Measurements from ENCODE around the gene AP3D1.
"Not testable (repeated sequence)": the region's sequence is repeated elsewhere in the genome, so short reads cannot be mapped to it uniquely, and the experiment has no call there.

AP3D1 gene

DNA sequence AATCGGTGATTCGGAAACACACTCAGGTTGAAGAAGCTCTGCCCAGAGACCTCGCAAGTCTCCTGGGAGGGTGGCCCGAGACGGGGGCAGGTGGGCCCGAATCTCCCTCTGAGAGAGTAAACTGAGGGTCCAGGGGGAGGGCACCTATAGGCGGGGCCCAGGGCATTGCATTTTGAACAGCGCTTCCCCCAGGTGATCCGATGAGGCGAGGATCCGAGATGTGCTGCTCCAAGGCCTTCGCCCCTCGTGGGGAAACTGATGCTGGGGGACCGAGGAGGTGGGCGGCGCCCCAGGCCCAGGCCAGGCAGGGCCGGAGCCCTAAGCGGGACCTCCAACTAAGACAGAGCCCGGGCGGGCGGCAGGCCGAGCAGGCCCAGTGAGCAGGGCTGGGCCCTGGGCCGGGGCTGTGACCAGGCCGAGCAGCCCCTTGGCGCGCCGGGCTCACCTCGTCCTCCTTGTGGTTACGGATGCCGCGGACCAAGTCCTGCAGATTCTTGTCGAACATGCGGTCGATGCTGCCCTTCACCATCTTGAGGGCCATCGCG lies 500 bp downstream of the AP3D1 start:
- DNase-seq (ENCODE audit: low read depth in 2 of 2): no peak

DNA sequence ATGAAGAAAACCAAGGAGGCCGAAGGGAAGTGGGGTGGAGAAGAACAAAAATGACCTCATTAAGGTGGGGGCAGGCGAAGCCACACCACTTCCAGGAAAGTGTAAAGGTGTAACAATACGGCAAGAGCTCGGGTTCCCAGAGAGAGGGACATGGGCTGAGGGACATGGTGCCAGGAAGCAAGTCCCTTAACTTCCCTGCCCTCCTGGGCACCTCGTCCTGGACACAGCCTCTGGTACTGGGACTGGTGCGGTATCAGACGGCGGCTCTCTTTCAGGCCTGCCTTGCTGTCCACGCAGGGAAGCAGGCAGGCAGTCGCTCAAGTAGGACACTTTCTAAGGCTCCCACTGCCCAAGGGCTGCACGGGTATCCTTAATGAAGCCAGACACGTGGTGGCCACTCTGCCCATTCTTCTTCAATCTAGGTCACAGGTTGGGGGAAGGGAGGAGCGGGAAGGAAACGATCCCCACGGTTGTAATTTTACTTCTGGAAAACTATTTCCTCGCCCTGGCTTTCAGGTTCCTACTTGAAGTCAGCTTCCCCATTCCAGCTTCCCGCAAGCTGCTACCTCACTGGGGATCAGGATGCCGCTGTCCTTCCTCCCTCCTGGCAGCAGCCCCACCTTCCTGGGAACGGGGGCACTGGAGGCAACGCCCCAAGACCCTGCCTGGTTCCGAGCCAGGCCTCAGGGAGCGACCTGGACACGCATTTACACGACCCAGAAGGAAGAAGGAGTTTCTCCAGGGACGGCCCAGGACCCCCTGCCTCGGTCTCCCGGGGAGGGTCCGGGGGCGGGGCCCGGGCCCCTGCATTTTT lies 1.2 kb downstream of the AP3D1 start:
- DNase-seq (ENCODE audit: low read depth in 2 of 2): no peak

DNA sequence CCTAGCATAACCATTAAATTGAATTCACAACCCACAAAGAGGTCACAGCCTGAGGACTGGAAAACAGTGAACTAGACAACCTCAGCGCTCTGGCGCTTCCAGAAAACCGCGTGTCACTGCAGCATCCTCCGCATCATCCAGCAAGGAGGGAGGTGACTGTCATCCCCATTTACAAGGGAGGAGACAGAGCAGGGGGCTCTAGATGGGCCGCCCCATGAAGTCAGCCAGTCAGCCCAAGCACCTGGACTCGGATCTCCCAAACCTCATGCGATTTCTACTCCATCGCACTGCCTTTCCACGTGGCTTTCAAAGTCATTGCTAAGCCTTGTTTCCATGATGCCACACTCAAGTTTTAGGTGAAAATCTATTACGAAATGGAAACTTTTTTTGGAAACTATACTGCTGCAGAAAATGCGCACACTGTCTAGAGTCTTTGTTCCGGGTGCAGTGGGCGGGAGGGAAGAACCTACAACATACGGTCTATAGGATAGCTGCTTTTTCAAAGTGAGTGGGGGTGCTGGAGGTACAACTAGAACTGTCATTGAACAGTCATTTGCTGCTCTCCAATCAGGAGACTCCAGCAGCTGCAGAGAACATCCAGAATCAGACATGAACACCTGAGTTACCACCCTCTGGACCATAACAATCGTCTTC lies 2.8 kb downstream of the AP3D1 start:
- DNase-seq (ENCODE audit: low read depth in 2 of 2): no peak

DNA sequence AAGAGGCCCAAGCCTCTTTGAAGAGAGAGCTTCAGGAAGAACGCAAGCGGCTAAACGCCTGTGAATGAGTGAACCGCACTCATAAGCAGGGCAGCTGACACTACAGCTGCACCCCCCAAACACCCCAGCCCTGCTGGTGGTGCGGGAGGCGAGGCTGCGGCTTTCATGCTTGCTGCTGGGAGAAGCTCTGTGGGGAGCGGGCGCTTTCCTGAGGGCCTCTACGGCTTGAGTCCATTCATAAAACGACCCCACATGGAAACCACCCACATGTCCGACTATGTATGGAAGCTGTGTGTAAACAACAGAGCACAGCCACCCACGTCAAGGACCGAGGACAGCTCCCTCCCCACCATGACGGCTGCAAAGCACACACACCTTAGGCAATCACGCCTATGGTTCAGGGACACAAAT lies 5.5 kb downstream of the AP3D1 start:
- no peak for DNase-seq (ENCODE audit: low read depth in 2 of 2)

DNA sequence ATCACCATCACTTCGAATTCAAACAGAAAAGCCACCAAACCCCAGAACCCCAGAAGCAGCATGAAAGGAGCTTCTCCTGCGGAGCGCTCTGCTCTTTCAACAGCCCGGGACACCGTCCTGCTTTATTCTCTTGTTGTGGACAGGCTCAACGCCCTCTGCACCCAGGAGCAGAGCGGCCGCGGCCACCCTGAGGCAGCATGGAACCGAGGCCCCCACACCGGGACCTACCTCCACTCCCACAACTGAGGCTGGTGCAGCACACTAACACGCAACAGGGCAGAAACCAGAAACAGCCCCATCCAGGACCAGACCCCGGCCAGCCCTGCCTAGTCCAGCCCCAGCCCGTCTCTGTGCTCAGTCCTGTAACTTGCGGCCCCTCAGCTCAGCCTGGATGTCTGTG lies 7.2 kb downstream of the AP3D1 start:
- DNase-seq (ENCODE audit: low read depth in 2 of 2): no peak

DNA sequence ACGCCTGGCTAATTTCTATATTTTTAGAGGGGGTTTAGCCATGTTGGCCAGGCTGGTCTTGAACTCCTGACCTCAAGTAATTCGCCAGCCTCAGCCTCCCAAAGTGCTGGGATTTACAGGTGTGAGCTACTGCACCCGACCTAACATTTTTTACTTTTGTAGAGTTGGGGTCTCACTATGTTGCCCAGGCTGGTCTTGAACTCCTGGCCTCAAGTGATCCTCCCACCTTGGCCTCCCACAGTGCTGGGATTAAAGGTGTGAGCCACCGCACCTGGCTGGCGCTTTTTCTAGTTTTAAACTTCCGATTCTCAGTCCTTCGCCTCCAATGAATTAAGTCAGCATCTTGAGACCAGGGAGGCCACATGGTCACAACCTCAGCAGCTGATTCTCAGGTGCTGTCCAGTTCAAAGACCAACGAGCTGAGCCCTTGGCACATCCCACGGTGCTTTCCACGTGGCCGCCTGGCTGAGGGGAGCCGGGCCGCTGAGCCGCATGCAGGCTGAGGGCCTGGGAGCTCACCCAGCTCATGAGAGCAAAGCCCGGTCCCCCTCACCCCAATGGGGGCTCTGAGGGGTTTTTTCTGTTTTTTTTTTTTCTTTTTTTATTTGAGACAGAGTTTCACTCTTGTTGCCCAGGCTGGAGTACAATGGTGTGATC lies 9.1 kb downstream of the AP3D1 start:
- DNase-seq (ENCODE audit: low read depth in 2 of 2): no peak

DNA sequence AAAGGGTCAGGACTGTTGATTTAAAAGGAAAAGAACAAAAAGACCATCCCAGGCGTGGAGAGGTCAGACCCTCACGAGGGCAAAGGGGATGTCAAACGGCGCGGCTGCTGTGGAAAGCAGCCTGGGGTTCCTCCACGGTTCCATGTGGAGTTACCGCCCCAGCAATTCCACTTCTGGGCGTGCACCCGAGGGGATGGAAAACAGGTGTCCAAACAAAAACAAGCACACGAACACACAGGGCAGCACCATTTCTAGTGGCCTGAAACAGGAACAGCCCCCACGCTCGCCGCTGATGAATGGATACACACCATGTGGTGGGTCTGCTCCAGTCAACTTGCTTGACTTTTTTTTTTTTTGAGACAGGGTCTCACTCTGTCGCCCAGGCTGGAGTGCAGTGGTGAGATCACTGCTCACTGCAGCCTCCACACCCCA lies 11.2 kb downstream of the AP3D1 start:
- no peak for DNase-seq (ENCODE audit: low read depth in 2 of 2)

DNA sequence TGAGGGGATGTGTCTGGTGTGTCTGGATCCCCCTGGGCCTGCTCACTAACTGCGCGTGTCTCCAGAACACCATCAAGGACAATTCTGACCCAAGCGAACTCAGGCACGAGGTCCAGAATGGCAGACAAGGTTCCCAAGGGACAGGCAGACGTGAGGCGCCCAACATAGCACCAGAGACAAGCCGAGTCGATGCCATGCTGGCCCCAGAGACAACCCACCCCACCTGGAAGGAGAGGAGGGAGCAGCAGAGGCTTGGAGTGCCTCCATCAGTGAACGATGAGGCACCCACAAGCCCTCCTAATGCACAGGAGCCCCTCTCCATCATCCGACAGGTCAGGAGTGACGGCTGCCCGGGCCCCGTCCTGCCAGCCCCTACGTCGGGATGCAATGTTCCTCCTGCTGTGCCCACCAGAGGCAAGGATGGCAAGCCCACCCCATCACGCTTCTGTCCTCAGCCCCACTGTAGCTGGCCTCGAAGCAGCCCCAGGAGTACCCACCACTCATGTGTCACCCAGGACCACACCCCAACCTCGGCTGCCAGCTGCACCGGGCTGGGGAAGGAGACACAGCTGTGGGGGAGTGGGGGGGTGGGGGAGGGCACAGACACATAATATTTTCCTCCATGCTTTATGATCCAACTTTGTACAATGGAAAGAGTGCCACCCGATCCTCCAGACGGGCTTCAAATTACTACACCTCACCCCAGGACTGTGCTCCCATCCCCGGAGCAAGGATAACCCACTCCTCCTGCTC lies 11.8 kb downstream of the AP3D1 start:
- DNase-seq (ENCODE audit: low read depth in 2 of 2): no peak

DNA sequence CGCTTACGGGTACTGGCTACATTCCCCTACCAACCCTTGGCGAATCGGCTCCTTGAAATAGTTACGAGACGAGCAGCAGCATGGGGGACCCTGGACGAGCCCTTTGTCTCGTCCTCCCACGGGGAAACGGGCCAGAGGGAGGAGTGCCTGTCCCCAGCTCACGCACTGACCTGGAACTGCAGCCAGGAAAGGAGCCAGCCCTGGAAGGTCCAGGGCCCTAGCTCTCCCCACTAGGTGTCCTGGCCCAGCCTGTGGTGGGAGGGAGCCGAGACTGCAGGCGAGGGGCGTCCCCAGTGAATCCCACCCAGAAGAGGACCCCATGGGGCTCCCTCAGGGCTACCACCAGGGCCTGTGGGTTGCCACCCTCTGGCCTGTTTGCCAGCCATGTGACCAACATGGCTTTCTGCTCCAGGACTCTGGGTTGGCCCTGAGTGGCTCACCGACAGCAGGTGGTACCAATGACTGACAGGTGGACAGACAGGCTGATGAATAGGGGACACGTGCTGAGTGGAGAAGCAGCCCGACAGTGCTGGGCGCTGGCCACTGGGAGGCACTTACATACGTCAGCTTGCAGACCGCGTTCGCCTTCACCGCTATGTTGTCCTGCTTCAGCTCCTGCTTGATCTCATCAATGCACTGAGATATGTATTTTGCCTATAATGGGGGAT lies 13.2 kb downstream of the AP3D1 start:
- no peak for DNase-seq (ENCODE audit: low read depth in 2 of 2)

DNA sequence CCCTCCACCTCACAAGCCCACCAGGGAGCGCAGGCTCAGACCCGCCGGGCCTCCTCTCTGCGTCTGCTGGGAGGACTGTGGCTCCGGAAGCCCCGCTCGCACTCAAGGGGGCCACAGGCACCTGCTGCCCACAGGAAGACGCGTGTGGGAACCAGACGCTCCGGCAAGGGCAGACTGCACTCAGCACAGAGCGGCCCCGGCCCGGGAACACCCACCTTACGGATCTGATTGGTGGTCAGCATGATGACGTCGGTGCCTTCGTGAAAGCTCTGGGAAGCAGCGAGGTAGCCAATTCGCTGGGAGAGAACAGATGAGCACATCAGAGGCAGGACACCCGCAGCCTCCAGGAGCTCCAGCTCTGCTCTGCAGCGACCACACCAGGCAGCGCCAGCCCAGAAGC lies 14.6 kb downstream of the AP3D1 start:
- no peak for DNase-seq (ENCODE audit: low read depth in 2 of 2)

DNA sequence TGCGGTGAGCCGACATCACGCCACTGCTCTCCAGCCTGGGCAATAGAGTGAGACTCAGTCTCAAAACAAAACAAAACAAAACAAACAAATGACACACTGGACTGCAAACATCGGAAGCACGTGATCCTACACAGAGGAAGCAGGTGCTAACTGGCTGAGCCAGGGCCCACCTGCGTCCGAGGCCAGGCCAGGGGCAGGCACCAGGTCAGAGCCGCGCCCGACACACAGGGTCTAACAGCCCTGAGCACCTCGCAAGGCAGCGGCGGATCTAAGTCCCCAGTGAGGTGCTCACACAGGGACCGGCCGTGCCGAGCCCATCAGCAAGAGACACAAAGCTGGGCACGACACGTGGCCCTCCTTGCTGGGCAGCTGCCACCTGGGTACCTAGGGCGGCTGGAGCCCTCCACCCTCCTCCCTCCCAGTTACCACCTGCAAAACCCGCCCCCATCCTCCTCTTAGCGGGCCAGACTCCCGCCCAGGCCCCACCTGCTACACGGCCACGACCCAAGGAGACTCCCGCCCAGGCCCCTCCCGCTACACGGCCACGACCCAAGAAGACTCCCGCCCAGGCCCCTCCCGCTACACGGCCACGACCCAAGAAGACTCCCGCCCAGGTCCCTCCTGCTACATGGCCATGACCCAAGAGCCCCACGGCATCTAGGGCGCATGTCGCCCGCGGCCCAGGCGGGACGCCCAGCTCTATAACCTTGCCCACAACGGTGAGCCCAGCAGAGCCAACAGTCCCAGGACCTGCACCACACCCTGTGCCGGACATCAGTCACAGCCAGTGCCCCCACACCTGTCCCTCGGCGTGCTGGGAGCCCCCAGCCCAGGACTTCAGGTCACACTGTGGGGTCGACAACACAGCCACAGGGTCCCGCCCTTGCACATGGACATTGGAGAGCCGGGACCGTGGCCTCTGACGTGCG lies 15.6 kb downstream of the AP3D1 start:
- no peak for DNase-seq (ENCODE audit: low read depth in 2 of 2)

DNA sequence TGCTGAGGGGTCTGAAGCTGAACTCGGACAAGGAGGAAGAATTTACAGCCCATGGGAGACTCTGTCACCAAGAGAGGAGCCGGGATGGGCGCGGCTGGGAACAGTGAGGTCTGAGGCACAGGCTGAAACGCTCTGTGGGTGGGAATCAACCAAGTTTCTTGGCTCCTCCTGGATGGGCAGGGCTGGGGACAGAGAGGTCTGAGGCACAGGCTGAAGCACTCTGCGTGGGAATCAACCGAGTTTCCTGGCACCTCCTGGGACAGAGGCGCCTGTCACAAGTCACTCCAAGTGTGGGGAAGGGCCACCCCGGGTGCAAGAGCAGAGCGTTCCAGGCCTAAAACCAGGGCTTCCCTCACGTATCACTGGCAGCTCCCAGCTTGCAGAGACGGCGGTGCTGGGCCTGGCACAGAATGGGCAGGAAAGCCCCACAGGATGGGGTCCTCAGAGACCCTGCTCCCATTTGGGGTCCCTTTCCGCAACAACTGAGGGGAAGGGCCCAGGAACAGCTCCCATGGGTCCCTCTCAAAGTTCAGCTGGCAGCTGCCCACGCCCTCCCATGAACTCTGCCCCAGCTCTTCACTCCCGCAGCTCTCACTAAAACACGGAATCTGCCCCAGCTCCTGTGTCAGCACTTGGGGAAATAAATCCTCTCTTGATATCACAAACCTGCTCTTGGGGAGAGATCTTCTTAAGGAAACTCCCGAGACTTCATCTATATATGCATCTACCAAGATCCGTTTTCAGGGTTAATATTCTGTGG lies 18.5 kb downstream of the AP3D1 start:
- DNase-seq (ENCODE audit: low read depth in 2 of 2): no peak

DNA sequence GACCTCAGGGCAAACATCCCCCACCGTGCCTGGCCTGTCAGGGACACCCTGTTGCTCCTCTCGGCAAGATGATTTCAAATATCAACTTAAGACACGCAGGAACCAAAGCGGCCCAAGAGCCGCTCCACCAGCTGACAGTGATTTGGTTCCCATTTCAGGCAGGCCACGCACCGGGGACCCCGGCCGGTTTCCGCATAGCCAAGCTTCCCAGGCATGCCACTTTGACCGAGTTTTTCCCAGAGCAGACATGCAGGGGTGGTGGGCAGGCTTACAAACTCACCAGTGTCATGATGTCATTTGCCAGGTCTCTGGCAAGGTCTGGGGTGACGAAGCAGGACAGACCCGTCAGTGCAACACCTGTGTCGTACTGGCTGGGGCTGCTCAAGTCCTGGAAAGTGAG lies 19.2 kb downstream of the AP3D1 start:
- no peak for DNase-seq (ENCODE audit: low read depth in 2 of 2)

DNA sequence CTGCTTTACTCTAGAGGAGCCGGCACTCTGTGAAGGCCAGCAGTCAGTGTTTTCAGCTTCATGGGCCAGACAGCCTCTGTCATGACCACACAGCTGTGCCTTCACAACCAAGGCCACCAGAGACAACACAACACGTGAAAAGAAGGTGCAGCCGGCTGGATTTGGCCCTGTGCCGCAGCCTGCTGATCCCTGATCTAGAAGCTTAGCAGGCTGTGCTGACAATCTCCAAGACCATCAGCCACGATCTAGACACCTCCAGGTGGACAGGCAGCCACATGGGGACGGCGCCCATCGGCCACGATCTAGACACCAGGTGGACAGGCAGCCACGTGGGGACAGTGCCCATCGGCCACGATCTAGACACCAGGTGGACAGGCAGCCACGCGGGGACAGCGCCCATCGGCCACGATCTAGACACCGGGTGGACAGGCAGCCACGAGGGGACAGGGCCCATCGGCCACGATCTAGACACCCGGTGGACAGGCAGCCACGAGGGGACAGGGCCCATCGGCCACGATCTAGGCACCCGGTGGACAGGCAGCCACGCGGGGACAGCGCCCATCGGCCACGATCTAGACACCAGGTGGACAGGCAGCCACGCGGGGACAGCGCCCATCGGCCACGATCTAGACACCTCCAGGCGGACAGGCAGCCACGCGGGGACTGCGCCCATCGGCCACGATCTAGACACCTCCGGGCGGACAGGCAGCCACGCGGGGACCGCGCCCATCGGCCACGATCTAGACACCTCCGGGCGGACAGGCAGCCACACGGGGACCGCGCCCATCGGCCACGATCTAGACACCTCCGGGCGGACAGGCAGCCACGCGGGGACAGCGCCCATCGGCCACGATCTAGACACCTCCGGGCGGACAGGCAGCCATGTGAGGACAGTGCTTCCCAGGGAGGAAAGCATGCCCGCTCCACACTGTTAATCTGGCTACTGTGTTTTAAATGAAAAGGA lies 20.1 kb downstream of the AP3D1 start:
- not testable (repeated sequence) for DNase-seq (ENCODE audit: low read depth in 2 of 2)

DNA sequence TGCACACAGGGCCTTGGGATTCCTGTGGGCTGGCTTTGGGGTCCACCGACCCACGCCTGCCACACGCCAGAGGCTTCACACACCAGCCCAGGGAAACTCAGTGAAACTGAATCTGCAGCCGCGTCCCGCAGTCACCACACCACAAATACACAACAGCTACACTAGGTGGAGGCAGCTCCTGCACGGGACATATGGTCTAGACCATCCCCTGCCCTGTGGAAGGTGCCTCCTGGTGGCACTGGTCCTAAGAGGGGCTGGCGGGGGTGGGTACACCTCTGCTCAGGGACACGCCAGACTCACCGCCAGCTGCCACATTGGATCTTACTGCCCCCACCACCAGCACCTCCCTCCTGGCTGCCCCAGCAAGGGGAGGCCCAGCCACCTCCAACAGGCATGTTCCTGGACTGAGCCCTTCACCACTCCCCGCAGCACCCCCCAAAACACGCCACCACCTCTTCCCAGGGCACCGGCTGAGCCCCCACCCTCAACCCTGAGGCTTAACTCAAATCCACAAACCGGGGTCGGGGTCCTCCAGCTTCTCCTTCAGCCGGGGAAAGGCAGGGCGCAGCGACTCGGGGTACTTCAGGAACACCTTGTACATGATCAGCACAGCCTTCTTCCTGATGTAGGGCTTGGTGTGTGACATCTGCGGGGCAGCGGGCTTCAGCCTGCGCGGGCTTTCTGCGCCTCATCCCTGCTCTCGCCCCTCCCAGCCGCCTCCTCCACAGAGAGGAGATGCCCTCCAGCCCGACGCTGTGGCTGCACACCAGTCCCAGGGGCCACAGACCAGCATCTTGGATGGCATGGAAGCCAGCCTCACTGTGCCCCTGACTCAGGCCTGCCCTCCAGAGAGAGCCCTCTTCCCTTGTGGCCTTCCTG lies 21.2 kb downstream of the AP3D1 start:
- DNase-seq (ENCODE audit: low read depth in 2 of 2): no peak

DNA sequence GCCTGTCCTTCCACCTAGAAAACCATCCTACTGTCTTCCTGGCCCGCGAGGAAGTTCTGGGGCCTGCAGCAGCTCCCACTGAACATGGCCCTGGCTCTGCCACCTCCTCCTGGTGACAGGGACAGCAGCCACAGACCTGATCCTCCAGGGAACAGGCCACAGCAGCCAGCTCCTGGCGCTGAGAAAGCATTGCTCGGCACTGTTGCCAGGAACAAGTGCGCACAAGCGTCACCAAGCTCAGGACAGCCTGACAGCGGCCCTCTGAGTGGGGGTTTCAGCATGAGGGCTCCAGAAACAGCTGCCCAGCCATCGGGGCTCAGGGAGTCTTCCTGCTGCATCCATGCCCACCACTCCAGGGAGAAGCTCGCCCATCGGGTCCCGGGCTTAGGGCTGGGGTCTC lies 21.9 kb downstream of the AP3D1 start:
- no peak for DNase-seq (ENCODE audit: low read depth in 2 of 2)

DNA sequence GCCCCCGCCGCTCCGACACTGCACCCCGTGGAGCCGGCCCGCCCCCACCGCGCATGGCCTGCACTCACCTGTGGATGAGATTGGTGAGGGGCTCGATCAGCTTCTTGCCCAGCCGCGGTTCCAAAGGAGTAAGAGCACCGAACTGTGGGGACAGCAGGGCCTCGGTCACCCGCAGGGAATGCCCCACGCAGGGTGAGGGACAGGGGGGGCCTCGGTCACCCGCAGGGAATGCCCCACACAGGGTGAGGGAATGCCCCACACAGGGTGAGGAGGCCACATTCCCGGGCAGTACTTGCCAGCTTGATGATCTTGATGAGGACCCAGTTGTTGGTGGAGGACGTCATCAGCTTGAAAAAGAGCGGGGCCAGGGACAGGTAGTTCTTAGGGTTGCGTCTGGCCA lies 22.3 kb downstream of the AP3D1 start:
- DNase-seq (ENCODE audit: low read depth in 2 of 2): no peak

All from fibroblast of skin of left quadriceps (primary cell).